ENCODE measurements around the gene SPRED3. TPM values are rescaled to one million over a fixed set of nuclear protein-coding genes. Genes with fewer than 3 reads are reported as not detected.

SPRED3 gene
- total RNA-seq, 1 donor from 2014 or later = 1.6 TPM

- DNase-seq = no peak
- H3K27ac ChIP-seq = no peak overlapping the region
- H3K27me3 ChIP-seq = no peaks in the 10 kb centered on the region
- peaks cover 25% of the 10 kb centered on the region for H3K4me1 ChIP-seq
- H3K4me3 ChIP-seq = no peak overlapping the region
- no peak for ATAC-seq
- H3K9me3 ChIP-seq = no peaks in the 10 kb centered on the region
- TF ChIP-seq, protein P1, sequence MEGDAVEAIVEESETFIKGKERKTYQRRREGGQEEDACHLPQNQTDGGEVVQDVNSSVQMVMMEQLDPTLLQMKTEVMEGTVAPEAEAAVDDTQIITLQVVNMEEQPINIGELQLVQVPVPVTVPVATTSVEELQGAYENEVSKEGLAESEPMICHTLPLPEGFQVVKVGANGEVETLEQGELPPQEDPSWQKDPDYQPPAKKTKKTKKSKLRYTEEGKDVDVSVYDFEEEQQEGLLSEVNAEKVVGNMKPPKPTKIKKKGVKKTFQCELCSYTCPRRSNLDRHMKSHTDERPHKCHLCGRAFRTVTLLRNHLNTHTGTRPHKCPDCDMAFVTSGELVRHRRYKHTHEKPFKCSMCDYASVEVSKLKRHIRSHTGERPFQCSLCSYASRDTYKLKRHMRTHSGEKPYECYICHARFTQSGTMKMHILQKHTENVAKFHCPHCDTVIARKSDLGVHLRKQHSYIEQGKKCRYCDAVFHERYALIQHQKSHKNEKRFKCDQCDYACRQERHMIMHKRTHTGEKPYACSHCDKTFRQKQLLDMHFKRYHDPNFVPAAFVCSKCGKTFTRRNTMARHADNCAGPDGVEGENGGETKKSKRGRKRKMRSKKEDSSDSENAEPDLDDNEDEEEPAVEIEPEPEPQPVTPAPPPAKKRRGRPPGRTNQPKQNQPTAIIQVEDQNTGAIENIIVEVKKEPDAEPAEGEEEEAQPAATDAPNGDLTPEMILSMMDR (IDR thresholded peaks at IDR 0.05) = no peak
- peaks cover 27% of the 10 kb centered on the region for H3K36me3 ChIP-seq
- intact Hi-C loops (cut with DNase I) = no loop called here
Observed at GRCh38 chr19:38386300-38386970, 2.1 kb upstream of the SPRED3 start.

- no peaks in the 10 kb centered on the region for H3K9me3 ChIP-seq
- ATAC-seq (peak; percentile 0), DNase-seq (no peak)
- TF ChIP-seq, protein P1 (IDR thresholded peaks at IDR 0.05) = no peak
- peaks cover 25% of the 10 kb centered on the region for H3K4me1 ChIP-seq
- peaks cover 21% of the 10 kb centered on the region for H3K36me3 ChIP-seq
- peak overlapping the region; percentile 60 for H3K4me3 ChIP-seq
- no peak overlapping the region for H3K27ac ChIP-seq
- no peaks in the 10 kb centered on the region for H3K27me3 ChIP-seq
- intact Hi-C loops (cut with DNase I) = no loop called here
Observed at GRCh38 chr19:38386971-38387549, 1.4 kb upstream of the SPRED3 start.

- Histone ChIP-seq H3K4me3 (peak within 1 kb of the TSS; percentile 60), H3K36me3 (peaks cover 14% of the 10 kb centered on the region), H3K9me3 (no peaks in the 10 kb centered on the region), H3K4me1 (peaks cover 25% of the 10 kb centered on the region), H3K27me3 (no peaks in the 10 kb centered on the region), H3K27ac (no peak within 1 kb of the TSS)
- DNase-seq = peak; percentile 94
- TF ChIP-seq, protein P1 (IDR thresholded peaks at IDR 0.05) = no peak
- intact Hi-C loops (cut with DNase I) = no loop called here
- peak; percentile 90 for ATAC-seq
Observed at GRCh38 chr19:38387550-38388348, 748 bp upstream of the SPRED3 start, which contains the start of gene GGN. Gene GGN, minus strand, starts transcription at chr19:38388034. Its CDS starts 773 bp downstream, at chr19:38387261.

DNA sequence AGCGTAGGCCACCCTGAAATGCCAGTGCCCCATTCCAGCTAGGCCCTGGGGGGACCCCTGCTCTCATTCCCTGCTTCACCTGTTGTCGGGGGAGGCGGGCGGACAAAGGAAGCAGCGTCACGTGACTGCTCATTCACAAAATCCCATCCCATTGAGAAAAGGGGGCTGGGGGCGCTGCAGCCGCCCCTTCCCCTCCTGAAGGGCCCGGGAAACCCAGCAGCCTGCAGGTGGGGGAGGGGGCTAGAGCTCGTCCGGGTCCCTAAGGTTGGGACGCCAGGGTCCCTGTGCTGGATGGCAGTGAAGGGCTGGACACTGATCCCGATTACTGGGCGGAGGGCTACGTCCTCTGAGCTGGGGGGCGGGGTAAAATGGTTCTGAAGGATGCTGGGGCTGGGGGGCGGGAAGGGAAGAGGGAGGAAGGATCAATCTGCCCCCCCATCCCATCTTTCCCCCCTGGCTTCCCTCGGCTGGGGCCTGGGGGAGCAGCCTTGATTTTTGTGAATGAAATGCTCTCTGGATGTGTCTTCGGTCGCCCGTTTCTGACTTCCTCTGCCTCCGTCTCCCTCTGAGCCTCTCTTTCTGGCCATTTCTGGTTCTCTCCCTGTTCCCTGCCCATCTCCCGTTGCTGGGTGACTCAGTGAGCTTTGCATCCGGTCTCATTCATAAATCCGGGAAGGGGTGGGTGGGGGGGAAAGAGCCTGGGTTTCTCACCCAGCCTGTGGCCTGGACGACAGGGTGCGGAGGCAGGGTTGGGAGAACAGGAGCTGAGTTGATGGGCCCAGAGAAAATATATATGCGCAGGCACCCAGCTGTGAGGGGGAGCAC, 816 bp downstream of the SPRED3 start:
- H3K27ac ChIP-seq = no peak overlapping the region
- H3K27me3 ChIP-seq = peaks cover 3% of the 10 kb centered on the region
- peak overlapping the region; percentile 60 for H3K4me3 ChIP-seq
- intact Hi-C loops (cut with DNase I) = no loop called here
- DNase-seq (no peak), ATAC-seq (no peak)
- H3K36me3 ChIP-seq = no peaks in the 10 kb centered on the region
- peaks cover 25% of the 10 kb centered on the region for H3K4me1 ChIP-seq
- TF ChIP-seq, protein P1 (IDR thresholded peaks at IDR 0.05) = no peak
- H3K9me3 ChIP-seq = no peaks in the 10 kb centered on the region

Measured in upper lobe of right lung (tissue), 1 donor.